HG03469 (cell line): Measurements from ENCODE around the gene FAR2.
"Not testable (repeated sequence)": the region's sequence is repeated elsewhere in the genome, so short reads cannot be mapped to it uniquely, and the experiment has no call there.

Experiments used
- ATAC-seq: cut with Tn5 transposase; IDR thresholded peaks from one replicate; pipeline ENCODE4 v1.9.1; 2021; ENCODE audit warnings: mild to moderate bottlenecking, moderate library complexity, moderate number of reproducible peaks; ENCODE audit not compliant: unreplicated experiment

The FAR2 gene

DNA sequence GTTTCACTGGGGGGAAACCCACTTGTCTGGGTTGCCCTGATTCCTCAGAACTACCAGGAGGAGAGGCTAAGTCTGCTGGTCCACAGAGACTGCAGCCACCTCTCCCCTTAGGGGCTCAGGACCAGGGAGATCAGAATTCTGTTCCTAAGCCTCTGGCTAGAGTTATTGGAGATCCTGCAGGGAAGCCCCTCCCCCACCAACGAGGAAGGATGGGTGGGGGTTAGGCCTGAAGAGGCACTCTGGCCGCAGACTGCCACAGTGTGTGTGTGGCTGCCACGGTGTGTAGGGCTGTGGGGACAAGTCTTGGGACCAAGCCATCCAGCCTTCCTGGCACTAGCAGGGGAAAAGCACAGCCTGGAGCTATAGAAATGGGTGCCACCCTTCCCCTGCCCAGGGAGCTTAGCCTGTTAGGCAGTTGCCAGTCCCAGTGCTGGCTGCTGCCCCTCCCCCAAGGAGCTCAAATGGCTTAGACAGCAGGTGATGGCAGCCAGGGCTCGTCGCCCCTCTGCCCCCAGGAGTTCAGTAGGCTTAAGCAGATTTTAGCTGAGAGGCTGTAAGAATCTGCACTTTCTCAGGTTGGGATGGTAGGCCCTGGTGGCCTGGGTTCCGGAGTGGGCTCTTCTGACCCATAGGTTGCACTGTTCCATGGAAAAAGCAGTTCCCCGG is 124.2 kb downstream of the FAR2 start:
- ATAC-seq = no peak

DNA sequence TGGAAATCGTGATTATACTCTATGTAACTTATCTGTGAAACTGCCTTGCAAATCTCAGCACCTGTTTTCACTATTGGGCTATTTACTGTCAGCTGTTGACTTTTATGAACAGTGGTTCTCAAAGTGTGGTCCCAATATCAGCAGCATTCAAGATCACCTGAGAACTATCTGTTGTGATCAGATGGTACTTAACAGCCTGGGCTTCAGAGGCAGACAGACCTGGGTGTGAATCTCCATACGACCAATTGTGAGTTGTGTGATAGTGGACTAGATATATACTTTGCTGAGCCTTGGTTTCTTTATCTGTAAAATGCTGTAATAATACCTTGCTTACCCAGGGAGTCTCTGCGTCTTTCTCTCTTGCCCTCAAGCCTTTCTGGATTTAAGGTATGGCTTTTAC is 126.8 kb downstream of the FAR2 start:
- ATAC-seq = no peak

DNA sequence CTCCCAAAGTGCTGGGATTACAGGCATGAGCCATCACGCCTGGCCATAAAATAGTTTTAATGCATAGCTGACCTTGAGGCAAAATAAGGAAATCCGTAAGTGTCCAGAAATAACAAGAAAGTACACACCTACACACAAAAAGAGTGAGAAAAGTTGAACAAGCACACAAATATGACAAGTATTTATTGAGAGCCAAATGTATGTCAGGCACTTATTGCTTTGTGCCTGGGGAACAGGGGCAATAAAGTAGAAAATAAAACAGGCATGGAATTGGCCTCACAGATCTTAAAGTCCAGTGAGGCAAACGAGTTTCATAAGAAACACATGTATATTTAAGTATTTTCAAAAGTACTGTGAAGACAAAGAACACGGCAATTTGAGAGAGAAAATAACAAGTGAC is 128.2 kb downstream of the FAR2 start:
- no peak for ATAC-seq

DNA sequence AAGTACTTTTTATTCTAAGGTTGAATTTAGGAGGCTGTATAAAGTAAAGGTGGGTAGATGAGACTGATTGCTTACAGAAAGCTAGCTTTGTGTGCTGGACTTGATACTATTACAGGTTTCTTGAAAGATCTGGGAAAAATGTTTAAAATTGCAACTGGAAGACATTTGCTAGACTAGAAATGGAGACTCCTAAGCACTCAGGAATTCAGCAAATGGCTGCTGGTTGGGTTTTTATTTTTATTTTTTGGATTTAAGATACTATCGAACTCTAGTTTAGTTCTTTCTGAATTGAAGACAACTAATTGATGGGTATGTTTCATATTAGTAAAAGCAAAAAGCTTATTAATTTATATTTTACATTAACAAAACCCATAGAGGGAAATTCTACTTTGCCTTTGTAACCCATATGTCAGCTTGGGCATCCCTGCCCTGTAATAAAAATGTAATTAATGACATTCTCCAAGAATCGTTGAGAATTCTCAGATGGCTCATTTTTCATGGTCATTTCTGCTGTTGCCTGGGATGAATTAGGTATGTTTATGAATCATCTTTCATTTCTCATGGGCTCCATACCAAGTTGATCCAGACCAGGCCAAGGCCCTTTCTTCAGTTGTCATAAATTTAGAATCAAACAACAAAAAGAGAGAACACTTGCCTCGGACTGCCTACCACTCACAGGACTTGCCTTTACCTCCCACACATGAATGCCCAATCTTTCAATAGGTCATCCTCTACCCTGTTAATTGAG is 129.8 kb downstream of the FAR2 start:
- no peak for ATAC-seq

DNA sequence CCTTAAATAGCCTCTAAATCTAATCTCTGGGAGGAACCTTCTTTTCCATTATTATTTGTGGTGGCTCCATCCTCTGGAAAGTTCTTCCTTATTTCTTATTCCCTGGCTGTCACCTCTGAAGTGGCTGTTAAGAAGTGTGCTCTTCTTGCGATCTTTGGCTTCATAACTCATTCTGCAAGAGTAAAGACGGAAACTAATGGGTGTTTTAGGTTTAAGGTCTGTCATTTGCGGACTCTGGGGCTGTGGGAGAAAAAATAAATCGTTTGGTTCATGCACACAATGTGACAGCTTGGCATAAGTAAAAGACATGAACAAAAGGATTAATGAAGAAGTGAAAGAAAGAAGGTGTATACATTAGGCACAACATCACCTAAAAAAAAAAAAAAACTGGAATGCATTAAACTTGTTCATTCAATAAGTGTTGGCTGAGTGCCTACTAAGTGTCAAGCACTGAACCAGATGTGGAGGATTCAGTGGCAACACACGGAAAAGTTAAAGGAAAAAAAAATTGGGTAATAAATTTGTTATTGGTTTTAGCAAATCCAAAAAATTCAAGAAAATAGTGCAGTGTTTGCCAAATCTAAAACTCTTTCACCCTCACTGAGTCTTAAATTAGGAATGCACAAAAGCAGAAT is 132.4 kb downstream of the FAR2 start:
- no peak for ATAC-seq

DNA sequence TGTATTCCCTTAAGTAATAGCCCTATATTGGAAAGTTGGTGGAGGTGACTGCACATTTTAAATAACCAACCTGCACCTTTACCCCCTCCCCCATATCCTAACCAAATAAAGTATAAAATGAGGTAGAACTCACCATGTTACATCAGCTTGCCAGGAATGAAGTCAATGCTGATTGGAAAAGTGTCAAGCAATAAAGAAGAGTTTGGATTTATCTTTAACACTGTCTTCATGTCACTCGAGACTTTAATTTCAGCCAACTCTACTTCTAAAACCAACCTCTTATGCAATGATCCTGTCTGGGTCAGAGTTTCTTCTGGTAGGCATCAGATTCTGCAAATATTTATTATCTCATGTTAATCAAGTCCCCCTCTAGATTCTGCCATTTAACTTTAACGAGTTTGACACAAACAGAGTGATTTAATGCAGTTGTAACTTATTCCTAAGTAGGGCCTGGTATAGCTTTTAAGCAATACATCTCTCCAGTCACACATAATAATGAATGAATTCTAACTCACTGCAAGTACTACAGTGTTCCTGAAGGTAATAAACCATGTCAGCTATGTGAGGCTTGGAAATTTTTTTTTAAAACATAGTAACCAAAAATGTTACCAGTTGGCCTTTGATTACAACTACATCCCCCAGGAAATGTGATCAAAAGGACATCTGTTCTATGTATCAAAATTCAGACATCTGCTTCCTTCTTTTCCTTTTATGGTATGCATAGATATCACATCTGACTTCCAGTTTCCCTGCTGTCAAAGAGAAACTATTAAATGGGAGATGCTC is 133.1 kb downstream of the FAR2 start:
- no peak for ATAC-seq

DNA sequence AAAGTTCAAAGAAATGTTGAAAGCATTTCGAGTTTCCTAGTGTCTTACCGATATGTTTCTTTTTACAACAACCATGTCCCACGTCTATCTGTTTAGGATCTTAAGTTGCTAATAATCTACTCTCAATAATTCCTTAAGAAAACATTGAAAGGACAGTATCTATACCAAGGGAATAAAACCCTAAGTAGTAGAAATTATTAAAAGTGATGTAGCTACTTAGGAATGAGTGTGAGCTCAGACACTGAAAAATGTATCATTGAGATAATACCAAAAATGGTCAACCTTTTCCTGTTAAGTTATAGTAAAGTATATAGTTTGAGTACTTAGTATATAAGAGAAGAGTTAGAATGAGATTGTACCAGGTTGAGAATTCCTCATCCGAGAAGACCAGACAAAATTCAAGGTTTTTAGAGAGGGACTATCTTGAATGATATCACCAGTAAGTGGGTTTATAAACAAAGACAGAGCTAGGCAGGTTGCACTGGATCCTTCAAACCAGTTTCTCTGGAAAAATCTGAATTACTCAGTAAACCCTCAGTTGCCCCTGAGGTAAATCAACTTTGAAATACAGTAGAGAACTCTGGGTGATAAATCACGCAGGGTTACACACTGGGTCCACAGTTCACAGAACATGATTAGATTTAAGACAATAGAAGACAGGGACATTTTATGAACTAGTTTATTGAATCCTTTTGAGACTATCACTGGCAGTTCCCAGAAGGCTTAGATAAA is 135.1 kb downstream of the FAR2 start:
- no peak for ATAC-seq

DNA sequence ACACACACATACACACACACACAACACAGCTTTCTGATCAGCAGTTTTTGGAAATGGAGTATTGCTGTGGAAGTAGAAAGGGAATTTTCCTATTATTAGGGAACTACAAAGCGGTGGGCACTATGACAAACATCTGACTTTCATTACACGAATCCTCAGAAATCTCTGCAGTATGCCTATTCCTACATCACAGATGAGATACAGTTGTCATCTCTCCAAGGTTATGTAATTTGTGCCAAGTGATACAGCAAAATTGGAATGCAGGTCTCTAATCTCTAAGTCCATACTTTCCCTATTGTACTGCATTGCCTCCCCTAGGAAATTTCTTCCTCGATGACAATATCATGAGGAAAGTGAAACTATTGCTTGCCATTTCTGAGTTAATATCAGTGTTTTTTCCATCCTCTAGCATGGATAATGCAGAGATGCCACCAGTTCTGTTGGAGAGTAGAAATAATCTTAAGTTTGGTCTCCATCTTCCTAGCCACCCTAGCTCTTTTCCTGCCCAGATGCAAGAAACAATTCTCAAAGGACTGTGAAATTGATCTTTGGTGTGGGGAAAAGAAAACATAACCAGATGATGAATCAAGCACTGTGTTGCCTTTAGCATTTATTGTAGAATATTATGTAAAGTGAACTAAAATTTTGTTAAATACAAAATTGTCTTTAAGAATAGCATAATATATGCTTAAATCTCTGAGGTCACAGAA is 137.2 kb downstream of the FAR2 start:
- no peak for ATAC-seq

DNA sequence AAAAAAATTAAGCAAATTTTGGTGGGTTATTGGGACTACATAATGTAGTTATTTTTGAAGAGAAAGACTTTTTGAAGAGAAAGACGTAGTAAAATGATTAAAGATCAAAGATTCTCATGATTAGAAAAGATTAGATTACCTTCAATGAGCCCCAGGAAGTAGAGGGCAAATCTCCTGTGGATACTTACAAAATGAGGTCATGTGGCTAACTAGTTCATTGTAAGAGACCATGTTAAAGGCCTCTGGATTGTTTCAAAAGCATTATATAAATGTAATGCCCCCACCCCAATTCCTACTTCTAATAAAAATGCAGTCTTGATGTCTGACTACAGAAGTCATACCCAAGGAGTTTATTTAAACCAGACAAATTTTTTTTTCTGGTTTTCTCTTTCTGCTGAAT is 138.5 kb downstream of the FAR2 start:
- ATAC-seq = no peak

DNA sequence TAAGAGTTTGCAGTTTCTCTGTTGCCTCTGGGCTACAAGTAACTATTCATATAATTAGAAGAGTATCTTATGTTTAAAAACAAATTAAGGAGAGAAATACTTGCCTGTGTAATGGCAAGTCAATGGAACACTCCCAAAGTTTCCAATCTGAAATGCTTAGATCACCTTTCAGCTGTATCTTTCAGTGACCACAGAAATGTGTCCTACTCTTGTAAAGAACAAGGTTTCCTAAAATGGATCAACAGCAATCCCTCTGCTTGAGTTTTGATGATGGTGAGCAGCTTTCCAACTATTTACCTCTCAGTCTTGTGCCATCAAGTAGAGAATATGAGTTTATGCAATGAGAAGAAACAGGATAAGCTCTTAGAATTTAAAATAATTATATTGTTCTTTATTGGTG is 139.0 kb downstream of the FAR2 start:
- no peak for ATAC-seq

DNA sequence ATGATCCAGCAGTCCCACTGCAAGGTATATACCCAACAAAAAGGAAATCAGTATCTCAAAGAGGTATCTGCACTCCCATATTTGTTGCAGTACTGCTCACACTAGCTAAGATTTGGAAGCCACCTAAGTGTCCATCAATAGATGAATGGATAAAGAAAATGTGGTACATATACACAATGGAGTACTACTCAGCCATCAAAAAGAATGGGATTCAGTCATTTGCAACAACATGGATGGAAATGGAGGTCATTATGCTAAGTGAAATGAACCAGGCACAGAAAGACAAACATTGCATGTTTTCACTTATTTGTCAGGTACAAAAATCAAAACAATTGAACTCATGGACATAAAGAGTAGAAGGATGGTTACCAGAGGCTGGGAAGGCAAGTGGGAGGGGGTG is 141.4 kb downstream of the FAR2 start:
- not testable (repeated sequence) for ATAC-seq

DNA sequence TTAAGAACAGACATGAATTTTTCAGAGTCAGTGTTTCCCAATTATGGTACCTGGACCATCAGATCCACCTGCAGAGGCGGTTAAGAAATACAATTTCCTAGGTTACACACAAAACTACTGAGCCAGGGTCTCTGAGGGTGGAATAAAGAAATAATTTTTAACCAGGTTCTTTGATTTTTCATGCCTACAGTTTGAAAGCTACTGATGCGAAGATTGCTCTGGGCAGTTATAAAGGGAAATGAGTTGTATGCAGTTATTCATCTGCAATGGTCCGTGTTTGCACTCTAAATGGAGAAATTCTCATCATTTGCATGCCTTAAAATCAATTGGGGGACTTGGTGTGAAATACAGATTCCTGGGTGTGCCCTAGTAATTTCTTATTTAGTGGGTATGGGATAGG is 142.1 kb downstream of the FAR2 start:
- ATAC-seq = no peak

DNA sequence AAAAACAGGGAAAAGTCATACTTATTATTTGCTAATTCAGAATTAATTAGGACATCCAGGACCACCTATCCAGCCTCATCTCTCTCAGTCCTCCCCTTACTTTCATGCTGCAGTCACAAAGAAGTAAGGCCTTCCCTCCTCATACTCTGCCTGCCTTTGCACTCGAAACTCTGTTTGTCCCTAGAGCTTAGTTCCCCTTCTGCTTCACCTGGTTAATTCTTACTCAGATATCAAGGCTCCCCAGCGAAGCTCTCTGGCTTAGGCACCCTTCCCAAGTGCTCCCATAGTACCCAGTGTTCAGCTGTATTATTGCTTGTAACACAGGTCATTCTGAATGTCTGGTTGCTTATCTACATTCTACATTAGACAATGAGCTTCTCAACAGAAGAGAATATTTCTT is 150.6 kb downstream of the FAR2 start:
- ATAC-seq = no peak

DNA sequence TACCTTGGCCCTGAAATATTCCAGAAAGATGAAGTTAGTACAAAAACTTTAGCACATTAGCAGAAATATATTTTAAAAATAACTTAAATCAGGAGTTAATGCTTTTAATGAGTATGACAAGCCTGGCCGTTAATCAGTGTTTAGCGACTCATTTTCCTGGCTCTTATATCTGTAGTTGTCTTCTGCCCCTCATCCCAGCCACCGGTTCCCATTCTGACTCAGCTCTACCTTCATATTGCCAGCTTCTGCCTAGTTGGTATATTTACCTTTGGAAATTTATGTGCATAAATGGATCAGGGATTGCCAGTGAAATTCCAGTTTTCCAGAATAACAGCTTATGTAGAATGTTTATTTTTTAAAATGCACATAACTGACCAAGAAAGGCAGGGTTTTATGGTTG is 152.0 kb downstream of the FAR2 start:
- ATAC-seq = no peak

DNA sequence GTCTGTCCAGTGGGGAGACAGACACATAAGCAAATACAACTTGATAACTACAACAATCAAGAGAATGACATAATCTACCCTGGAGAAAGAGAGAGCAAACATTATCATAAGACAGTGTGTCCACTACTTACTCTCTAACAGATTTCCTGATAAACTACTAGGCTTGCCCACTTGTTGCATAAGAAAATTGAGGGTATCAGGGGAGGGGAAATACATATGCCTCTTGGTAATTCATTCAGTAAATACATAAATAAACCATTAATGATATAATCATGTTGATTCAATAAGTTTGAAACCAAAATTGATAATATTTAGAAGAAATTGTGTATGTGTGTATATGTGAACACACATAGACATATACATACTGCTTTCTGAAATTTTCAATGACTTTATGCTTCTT is 155.3 kb downstream of the FAR2 start:
- ATAC-seq = no peak

DNA sequence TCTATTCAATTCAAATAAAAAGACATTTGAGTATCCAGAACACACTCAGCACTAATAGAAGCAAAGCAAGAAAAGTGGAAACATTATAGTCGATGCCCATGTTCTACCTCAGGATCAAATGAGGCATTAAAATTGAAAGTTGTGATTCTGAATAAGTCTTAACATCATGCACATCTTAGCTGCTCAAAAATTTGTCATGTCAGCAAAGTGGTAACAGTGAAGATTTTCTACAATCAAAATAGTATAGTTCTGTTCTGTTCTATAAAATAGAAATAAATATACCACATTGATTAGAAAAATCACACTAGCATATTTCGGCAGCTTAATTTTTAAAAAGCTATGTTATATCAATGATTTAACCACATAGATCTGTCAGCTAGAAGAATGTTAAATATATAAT is 157.2 kb downstream of the FAR2 start:
- no peak for ATAC-seq

DNA sequence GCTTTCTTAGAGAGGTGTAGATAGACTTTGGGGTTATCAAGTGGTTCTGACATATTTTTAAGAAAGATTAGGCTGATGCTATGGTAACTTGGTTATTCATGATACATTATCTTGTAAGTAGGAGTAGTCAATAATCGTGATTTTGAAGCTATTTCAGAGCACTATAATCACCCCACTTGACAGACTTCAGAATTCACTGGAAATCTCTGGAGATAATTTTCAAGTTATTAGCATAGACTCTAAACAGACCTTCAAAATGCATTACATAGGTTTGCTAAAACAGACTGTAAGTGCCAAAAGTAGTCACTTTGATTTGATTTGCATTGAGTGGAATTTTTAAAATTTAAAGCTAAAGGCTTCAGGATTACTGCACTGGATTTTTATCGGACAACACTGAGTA is 157.6 kb downstream of the FAR2 start:
- ATAC-seq = no peak

DNA sequence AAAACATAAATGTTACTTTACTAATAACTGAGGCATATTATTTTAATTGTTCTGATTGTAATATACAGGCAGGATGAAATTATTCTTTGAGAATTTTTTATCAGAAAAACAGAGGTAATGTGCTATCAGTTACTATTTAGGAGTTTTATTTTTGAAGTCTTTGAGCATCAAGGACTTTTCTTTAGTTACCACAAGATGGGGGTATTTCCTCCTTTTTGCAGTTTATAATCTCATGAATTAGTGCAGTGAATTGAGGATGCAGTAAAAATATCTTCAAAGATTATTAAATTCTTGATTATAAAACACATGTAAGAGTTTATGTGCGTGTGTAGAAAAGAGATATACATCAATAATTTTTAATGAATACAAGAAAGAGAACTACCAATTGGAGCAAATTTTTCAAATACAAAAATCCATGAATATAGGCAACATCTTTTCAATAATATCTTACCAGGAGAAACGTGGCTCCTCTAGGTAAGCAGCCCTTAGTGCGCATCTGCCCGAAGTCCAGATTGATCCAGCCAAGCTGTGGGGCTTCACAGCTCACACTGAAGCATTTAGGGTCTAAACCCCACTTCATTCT is 160.3 kb downstream of the FAR2 start:
- no peak for ATAC-seq

DNA sequence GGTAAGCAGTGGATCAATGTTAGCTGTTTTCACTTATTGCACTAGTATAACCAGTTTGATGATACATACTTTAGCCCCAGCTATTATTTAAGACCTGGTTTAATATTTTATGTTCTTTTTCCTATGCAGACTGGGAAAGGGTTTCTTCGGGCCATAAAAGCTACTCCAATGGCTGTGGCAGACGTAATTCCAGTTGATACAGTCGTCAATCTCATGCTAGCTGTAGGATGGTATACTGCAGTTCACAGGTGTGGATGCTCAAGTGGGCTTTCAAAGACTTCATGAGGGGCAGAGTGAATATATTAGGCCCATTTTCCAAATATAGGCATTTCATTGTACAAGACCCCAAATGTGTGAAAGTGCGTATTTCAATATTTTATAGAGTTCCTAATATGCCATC is 161.8 kb downstream of the FAR2 start:
- ATAC-seq = no peak

DNA sequence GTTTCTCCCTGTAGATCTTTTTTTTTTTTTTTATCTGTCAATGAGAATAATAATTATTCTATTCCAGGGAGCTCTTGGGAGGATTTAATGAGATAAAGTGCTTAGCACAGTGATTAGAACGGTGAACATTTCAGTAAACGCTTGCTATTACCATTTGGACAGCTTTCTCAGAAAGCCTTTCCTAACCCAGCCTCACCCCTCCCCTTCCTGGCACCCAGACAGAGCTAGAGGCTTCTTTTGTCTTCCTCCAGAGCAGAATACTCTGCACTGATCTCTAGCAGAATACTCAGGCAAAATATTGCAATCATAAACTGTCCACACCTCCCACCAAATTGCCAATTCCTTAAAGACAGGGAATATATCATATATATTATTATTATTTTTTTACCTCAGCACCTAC is 165.3 kb downstream of the FAR2 start:
- ATAC-seq = no peak
